Fibroblast of lung (primary cell): ENCODE results near the gene CENPX.

Experiments used
- CTCF ChIP-seq, 2 donors: IDR thresholded peaks in 1 of 2; conservative IDR thresholded peaks in 1 of 2; 1 replicate in 1 of 2; 2 replicates in 1 of 2; pipeline ENCODE4 v1.5.1; 2011 to 2012; ENCODE audit warnings: low read length in 2 of 2, control low read depth in 1 of 2, inconsistent platforms in 1 of 2, low read depth in 1 of 2, mild to moderate bottlenecking in 1 of 2
- EZH2 ChIP-seq: IDR thresholded peaks from 2 replicates; pipeline ENCODE4 v1.5.1; 2012; ENCODE audit warnings: low read length, control low read depth, mild to moderate bottlenecking; ENCODE audit errors: missing control alignments

DNA sequence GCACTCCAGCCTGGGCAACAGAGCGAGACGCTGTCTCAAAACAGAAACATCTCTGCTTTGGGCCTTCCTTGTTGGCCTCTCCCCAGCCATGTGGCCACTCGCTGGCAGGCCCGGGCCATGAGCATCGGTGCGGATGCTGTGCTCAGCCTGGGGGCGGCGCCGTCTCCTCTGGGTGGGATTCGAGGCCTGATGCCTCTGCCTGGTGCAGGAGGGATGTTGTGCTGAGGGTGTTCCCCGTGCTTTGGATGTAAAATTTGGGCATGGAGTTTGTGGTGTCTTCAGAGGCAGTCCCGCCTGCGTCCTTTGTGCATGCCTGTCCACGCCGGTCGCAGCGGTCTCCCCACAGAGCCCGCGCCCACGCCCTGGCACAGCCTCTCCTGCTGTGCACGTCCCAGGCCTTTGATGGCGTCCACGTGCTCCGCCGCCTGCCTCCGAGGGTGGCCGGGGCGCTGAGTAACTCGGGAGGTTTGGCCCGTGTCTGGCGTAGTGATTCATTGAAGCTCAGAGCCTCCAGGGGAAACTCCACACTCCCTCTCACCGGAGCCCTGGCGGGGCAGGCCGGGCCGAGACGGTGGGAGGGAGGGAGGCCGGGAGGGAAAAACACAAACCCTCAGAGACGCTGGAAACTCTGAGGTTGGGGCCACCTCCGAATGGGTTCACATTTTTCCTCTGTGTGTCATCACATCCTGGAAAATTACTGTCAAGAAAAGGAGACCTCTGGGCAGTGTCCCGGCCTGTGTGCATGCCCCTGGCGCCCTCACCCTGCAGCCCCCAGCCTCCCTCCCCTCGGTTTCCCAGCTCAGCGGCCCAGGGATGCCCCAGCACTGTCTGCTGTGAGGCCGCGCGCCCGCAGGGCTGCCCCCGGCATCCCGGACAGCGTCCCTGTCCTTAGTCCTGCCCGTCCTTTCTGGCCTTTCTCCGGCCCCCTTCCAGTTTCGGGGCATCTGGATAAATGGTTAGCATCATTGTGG lies 19.0 kb downstream of the CENPX start:
- TF ChIP-seq CTCF (conservative IDR thresholded peaks at IDR 0.05 in 1 of 2, IDR thresholded peaks at IDR 0.05 in 1 of 2; ENCODE audit: low read depth in 1 of 2, low read length in 2 of 2) (no peak), EZH2 (no peak)
